Spleen (tissue), 7 donors: ENCODE data around the gene HDAC9.

ENCODE experiments used
- CTCF ChIP-seq, 11 experiments: fragments of 200-600 bp in 7 of 11; fragments of 450-650 bp in 4 of 11; sonication (generic) in 4 of 11; IDR thresholded peaks in 8 of 11; conservative IDR thresholded peaks in 3 of 11; 1 replicate in 7 of 11; 2 replicates in 4 of 11; pipeline versions ENCODE4 v1.4.0 to v1.8.0; 2016 to 2021; ENCODE audit warnings: antibody characterized with exemption in 11 of 11, inconsistent platforms in 4 of 11, mild to moderate bottlenecking in 1 of 11
- POLR2A ChIP-seq, 3 donors: fragments of 450-650 bp; IDR thresholded peaks; one replicate each; pipeline ENCODE4 v1.5.1; 2017; ENCODE audit warnings: antibody characterized with exemption in 3 of 3, mild to moderate bottlenecking in 1 of 3
- POLR2AphosphoS5 ChIP-seq, 3 donors: sonication (generic); formaldehyde crosslinking; IDR thresholded peaks; one replicate each; pipeline ENCODE4 v1.5.1; 2017; ENCODE audit warnings: antibody characterized with exemption in 3 of 3
- donor health status: DM: no; HTN: no; CAD: no; lungs with moderate emphysema.
- donor health status: DM: no; HTN: no; CAD: no.
- donor health status: DM: no; HTN: no; CAD: no.

- no peak for TF ChIP-seq CTCF (IDR thresholded peaks at IDR 0.05 in 8 of 11, conservative IDR thresholded peaks at IDR 0.05 in 3 of 11)
- no peak for TF ChIP-seq POLR2A (IDR thresholded peaks at IDR 0.05)
- no peak for TF ChIP-seq POLR2AphosphoS5 (IDR thresholded peaks at IDR 0.05)
Observed at GRCh38 chr7:18978108-18978495, 482.6 kb downstream of the HDAC9 start.
